ENCODE results near the gene LYPD6.

- no peak for TF ChIP-seq POLR2A (IDR thresholded peaks at IDR 0.05)
- TF ChIP-seq, protein P1, sequence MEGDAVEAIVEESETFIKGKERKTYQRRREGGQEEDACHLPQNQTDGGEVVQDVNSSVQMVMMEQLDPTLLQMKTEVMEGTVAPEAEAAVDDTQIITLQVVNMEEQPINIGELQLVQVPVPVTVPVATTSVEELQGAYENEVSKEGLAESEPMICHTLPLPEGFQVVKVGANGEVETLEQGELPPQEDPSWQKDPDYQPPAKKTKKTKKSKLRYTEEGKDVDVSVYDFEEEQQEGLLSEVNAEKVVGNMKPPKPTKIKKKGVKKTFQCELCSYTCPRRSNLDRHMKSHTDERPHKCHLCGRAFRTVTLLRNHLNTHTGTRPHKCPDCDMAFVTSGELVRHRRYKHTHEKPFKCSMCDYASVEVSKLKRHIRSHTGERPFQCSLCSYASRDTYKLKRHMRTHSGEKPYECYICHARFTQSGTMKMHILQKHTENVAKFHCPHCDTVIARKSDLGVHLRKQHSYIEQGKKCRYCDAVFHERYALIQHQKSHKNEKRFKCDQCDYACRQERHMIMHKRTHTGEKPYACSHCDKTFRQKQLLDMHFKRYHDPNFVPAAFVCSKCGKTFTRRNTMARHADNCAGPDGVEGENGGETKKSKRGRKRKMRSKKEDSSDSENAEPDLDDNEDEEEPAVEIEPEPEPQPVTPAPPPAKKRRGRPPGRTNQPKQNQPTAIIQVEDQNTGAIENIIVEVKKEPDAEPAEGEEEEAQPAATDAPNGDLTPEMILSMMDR (IDR thresholded peaks at IDR 0.05), result no peak
Observed at GRCh38 chr2:149355716-149356422, 25.5 kb downstream of the LYPD6 start.
